ENCODE results near the gene ZNF423. TPM values are rescaled to one million over a fixed set of nuclear protein-coding genes. Genes with fewer than 3 reads are reported as not detected.

Gene ZNF423
- total and polyA plus RNA-seq, 9 of the 15 experiments (the other 6 are each of a cell fraction or from before 2014, with no cell fraction given), result not detected

GRCh38 chr16:49837688-49838410, 18.1 kb downstream of the ZNF423 start (continued):
- TF ChIP-seq, protein P1, sequence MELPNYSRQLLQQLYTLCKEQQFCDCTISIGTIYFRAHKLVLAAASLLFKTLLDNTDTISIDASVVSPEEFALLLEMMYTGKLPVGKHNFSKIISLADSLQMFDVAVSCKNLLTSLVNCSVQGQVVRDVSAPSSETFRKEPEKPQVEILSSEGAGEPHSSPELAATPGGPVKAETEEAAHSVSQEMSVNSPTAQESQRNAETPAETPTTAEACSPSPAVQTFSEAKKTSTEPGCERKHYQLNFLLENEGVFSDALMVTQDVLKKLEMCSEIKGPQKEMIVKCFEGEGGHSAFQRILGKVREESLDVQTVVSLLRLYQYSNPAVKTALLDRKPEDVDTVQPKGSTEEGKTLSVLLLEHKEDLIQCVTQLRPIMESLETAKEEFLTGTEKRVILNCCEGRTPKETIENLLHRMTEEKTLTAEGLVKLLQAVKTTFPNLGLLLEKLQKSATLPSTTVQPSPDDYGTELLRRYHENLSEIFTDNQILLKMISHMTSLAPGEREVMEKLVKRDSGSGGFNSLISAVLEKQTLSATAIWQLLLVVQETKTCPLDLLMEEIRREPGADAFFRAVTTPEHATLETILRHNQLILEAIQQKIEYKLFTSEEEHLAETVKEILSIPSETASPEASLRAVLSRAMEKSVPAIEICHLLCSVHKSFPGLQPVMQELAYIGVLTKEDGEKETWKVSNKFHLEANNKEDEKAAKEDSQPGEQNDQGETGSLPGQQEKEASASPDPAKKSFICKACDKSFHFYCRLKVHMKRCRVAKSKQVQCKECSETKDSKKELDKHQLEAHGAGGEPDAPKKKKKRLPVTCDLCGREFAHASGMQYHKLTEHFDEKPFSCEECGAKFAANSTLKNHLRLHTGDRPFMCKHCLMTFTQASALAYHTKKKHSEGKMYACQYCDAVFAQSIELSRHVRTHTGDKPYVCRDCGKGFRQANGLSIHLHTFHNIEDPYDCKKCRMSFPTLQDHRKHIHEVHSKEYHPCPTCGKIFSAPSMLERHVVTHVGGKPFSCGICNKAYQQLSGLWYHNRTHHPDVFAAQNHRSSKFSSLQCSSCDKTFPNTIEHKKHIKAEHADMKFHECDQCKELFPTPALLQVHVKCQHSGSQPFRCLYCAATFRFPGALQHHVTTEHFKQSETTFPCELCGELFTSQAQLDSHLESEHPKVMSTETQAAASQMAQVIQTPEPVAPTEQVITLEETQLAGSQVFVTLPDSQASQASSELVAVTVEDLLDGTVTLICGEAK (IDR thresholded peaks at IDR 0.05), result no peak
- TF ChIP-seq, protein P1 (CRISPR knock-in tag; IDR thresholded peaks at IDR 0.05), result no peak
- TF ChIP-seq ATF1 (CRISPR knock-in tag; IDR thresholded peaks at IDR 0.05) (no peak), ATF1 (tag; IDR thresholded peaks at IDR 0.05) (0 out of 2 replicates have a peak, but pooled peaks have one; percentile 33), TAF15 (IDR thresholded peaks at IDR 0.05; ENCODE audit: low read depth, low read length) (no peak), RBM25 (IDR thresholded peaks at IDR 0.05; ENCODE audit: low read depth, low read length, severe bottlenecking) (peak; percentile 25)
